HG03045 (cell line): ENCODE measurements around the gene MEGF6.
"Not testable (repeated sequence)": the region's sequence is repeated elsewhere in the genome, so short reads cannot be mapped to it uniquely, and the experiment has no call there.

ENCODE experiments used
- ATAC-seq: cut with Tn5 transposase; IDR thresholded peaks from one replicate; pipeline ENCODE4 v1.9.1; 2021; ENCODE audit warnings: mild to moderate bottlenecking, moderate library complexity; ENCODE audit not compliant: unreplicated experiment

Gene MEGF6

GRCh38 chr1:3594706-3595377 is 16.5 kb downstream of the MEGF6 start:
- no peak for ATAC-seq

GRCh38 chr1:3593745-3594144 is 17.6 kb downstream of the MEGF6 start:
- ATAC-seq, result no peak

GRCh38 chr1:3593334-3593733 is 18.0 kb downstream of the MEGF6 start:
- no peak for ATAC-seq

- ATAC-seq, result no peak
Measured at GRCh38 chr1:3590951-3591865, 20.1 kb downstream of the MEGF6 start.

- ATAC-seq, result no peak
Measured at GRCh38 chr1:3590139-3590763, 21.1 kb downstream of the MEGF6 start.

- ATAC-seq, result no peak
Measured at GRCh38 chr1:3588395-3588794, 22.9 kb downstream of the MEGF6 start.

- ATAC-seq, result no peak
Measured at GRCh38 chr1:3586986-3587759, 24.1 kb downstream of the MEGF6 start.

GRCh38 chr1:3585940-3586568 is 25.3 kb downstream of the MEGF6 start:
- no peak for ATAC-seq

GRCh38 chr1:3585353-3585868 is 25.9 kb downstream of the MEGF6 start:
- not testable (repeated sequence) for ATAC-seq

GRCh38 chr1:3584915-3585314 is 26.4 kb downstream of the MEGF6 start:
- no peak for ATAC-seq

- not testable (repeated sequence) for ATAC-seq
Measured at GRCh38 chr1:3583751-3584150, 27.6 kb downstream of the MEGF6 start.

GRCh38 chr1:3581296-3582036 is 29.8 kb downstream of the MEGF6 start:
- no peak for ATAC-seq

GRCh38 chr1:3580231-3580630 is 31.1 kb downstream of the MEGF6 start:
- ATAC-seq, result no peak

- no peak for ATAC-seq
Measured at GRCh38 chr1:3579626-3580025, 31.7 kb downstream of the MEGF6 start.

GRCh38 chr1:3578906-3579305 is 32.4 kb downstream of the MEGF6 start:
- no peak for ATAC-seq

GRCh38 chr1:3578433-3578805 is 32.9 kb downstream of the MEGF6 start:
- ATAC-seq, result no peak

- ATAC-seq, result no peak
Measured at GRCh38 chr1:3577711-3578432, 33.4 kb downstream of the MEGF6 start.

GRCh38 chr1:3577300-3577699 is 34.0 kb downstream of the MEGF6 start:
- no peak for ATAC-seq

- no peak for ATAC-seq
Measured at GRCh38 chr1:3575993-3576392, 35.3 kb downstream of the MEGF6 start.
